HUES64 (cell line): ENCODE results near the gene TCERG1L.

ENCODE experiments used
- H3K27ac ChIP-seq: 2 replicates; pipeline ENCODE4 v1.7.0; 2013; ENCODE audit warnings: low read depth, low read length, inconsistent platforms
- H3K27me3 ChIP-seq: 2 replicates; pipeline ENCODE4 v1.6.1; 2013; ENCODE audit warnings: mild to moderate bottlenecking, low read length; ENCODE audit not compliant: insufficient read depth
- H3K36me3 ChIP-seq: 2 replicates; pipeline ENCODE4 v1.6.1; 2013; ENCODE audit warnings: mild to moderate bottlenecking, low read length; ENCODE audit not compliant: insufficient read depth
- H3K4me1 ChIP-seq: 2 replicates; pipeline ENCODE4 v1.6.1; 2013; ENCODE audit warnings: mild to moderate bottlenecking, low read length, moderate library complexity; ENCODE audit not compliant: insufficient read depth
- H3K4me3 ChIP-seq: 2 replicates; pipeline ENCODE4 v1.5.1; 2013; ENCODE audit warnings: mild to moderate bottlenecking, low read length, moderate library complexity
- H3K9ac ChIP-seq: 2 replicates; pipeline ENCODE4 v1.6.1; 2013; ENCODE audit warnings: mild to moderate bottlenecking, low read depth, low read length
- H3K9me3 ChIP-seq: 2 replicates; pipeline ENCODE4 v1.6.1; 2013; ENCODE audit warnings: low read depth, low read length; ENCODE audit not compliant: insufficient read depth
- WGBS: fragments of 150-250, 120-280 bp; methylation state at CpG from one replicate; pipeline ENCODE4 v1.1.7; 2013; ENCODE audit warnings: missing lambda C conversion rate; 5-methylcytosine and 5-hydroxymethylcytosine counted together

TCERG1L gene

DNA sequence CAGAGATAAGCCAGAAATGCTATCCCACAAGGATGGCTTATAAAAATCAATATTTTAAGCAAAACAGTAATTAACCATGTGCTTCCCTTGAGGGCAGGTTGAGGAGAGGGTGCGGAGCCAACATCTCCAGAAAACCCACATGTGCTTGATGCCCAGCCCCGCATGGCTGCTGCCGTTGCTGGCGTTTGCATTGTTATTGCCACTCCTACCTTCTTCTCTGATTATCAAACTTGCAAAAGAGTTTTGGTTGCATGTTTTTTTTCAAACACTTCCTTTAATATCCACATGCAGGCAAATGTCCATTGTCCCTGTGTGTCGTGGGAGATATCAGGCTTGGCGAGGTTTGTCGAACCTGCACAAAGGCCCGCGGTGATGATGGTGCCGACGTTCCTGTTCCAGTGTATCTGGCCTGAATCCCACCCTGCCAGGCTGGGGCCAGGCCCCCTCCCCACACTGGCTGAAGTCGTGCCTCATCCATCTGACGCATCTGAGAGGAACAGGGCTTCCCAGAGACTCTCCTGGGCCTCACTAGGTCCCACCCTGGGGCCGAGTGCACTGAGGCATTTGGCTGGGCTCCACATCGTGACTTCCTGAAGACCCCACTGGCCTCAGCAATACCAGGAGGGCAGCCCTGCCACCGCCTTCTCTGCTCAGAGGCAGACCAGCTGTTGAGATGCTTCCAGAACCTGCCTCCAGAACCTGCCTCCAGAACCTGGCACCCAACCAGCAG, 40.9 kb downstream of the TCERG1L start:
- no peaks in the 10 kb centered on the region for H3K27me3 ChIP-seq
- no peaks in the 10 kb centered on the region for H3K4me1 ChIP-seq
- no peaks in the 10 kb centered on the region for H3K36me3 ChIP-seq
- H3K9me3 ChIP-seq: no peaks in the 10 kb centered on the region
- 94% methylated on average over 16 of the region's 16 CpGs for WGBS
- H3K9ac ChIP-seq: no peak overlapping the region
- H3K4me3 ChIP-seq: no peak overlapping the region
- no peak overlapping the region for H3K27ac ChIP-seq

DNA sequence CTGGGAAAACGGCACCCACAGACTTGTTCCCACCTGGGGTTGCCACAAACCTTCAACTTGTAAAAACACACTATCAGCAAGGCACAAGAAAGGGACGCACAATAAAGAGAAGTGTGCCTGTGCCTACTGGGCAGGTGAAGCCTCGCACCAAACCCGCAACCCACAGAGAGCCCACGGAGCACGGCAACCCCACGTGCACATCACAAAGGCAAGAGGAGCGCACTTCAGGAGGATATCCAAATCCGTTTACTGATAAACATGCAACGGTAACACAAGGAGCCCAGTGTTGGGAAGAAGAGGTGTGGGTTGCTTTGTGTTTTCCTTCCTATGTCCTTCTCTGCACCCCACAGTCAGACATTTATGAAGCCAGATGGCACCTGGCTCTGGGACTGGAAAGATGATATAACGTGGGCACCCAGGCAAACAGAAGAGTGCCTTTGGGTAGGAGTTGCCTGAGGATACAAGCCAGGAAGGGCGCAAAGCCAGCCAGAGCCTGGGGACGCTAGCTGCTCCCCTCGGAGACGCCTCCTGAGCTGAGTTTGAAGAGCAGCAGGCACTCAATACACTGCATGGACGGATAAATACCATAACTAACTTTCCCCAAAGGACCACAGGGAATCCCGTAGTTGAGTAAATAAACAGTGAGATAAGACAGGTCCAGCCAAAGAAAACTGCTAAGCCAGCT, 41.6 kb downstream of the TCERG1L start:
- no peaks in the 10 kb centered on the region for H3K9me3 ChIP-seq
- H3K9ac ChIP-seq: no peak overlapping the region
- 88% methylated on average over 17 of the region's 17 CpGs for WGBS
- no peak overlapping the region for H3K27ac ChIP-seq
- H3K36me3 ChIP-seq: no peaks in the 10 kb centered on the region
- H3K4me3 ChIP-seq: no peak overlapping the region
- no peaks in the 10 kb centered on the region for H3K27me3 ChIP-seq
- no peaks in the 10 kb centered on the region for H3K4me1 ChIP-seq

DNA sequence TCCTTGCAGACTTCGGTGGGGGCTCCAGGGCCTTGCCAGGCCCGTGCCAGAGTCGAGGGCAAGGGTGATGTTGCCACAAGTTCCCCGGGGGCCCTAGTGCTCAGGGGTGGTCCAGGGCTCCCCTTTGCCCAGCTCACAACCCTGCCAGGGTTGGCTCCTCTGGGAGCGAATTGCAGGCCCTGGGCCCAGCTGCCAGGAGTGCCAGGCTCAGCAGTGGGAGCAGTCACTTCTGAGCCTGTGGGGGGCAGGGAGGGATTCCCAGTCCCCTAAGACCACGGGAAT, 43.8 kb downstream of the TCERG1L start:
- 94% methylated on average over 6 of the region's 6 CpGs for WGBS
- Histone ChIP-seq H3K36me3 (no peaks in the 10 kb centered on the region), H3K4me3 (no peak overlapping the region), H3K4me1 (no peaks in the 10 kb centered on the region), H3K27me3 (no peaks in the 10 kb centered on the region), H3K9ac (no peak overlapping the region), H3K9me3 (no peaks in the 10 kb centered on the region), H3K27ac (no peak overlapping the region)

DNA sequence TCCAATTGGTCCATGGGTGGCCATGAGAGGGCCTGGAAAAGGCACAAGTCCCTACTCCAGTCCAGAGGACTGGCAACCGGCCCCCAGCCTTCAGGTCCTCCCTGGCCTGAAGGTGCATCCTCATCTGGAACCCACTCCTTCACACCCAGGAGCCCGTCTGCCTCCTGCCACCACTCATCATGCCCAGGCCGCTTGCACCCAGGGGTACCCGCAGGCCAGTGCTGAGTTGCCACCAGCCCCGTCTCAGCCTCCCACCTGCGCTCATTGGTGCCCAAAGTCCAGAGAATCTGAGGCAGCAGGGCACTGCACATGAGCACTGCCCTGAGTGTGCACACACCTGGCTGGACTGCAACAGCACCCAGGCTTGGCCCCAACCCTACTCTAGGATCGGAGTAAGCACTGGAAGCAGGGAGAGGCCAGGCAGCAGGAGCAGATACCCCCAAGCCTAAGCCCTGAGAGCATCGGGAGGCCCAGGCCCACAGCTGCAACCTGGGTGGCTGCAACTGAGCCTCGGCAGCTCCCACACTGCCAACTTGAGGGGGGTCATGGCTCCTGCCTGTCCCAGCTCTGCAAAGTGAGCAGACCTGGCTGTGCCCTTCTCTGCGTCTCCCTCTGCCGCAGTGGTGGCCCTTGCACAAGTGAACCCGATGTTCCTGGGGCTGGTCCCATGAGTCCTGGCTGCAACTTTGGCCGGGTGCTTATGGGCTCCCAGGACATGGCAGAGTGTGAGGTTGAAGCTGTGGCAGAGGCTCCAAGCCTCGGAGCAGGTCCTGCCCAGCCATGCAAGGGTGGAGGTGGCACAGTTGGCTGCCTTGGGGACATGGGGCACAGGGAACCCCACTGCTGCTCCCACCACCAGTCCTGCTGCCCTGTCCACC, 44.3 kb downstream of the TCERG1L start:
- H3K9me3 ChIP-seq: no peaks in the 10 kb centered on the region
- no peak overlapping the region for H3K4me3 ChIP-seq
- no peak overlapping the region for H3K27ac ChIP-seq
- H3K9ac ChIP-seq: no peak overlapping the region
- no peaks in the 10 kb centered on the region for H3K27me3 ChIP-seq
- 94% methylated on average over 14 of the region's 14 CpGs for WGBS
- no peaks in the 10 kb centered on the region for H3K36me3 ChIP-seq
- H3K4me1 ChIP-seq: no peaks in the 10 kb centered on the region

DNA sequence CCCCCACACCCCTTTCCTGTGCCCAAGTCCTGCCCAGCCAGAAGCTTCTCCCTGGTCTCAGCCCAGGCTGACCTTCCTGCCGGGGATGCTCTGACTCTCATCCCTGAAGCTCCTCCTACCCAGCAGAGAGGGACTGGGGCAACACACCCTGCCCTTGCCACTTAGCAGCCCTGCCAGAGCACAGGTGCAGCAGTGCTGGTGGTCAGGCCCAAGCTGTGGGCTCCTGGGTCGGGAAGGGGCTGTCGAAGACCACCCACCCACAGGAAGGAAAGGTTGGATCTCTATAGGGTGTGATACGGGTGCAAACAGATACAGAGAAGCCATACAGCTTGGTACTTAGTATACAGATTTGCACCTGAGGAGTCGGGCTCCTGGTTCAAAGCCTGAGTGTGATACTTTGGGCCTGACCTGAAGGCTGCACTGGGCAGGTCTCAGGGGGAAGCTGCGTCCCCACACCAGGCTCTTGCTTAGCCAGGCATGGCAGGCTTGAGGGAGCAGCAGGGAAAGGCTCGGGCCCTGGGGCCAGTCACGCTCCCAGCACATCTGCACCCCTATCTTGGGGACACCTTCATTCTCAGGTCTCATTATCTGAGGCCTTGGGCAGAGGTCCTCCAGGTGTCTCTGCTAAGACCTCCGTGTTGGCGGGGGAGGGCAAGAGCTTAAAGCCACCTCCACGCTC, 47.3 kb downstream of the TCERG1L start:
- Histone ChIP-seq H3K27ac (no peak overlapping the region), H3K9ac (no peak overlapping the region), H3K9me3 (no peaks in the 10 kb centered on the region), H3K4me1 (no peaks in the 10 kb centered on the region), H3K27me3 (no peaks in the 10 kb centered on the region), H3K4me3 (no peak overlapping the region), H3K36me3 (no peaks in the 10 kb centered on the region)
- 89% methylated on average over 11 of the region's 11 CpGs for WGBS

DNA sequence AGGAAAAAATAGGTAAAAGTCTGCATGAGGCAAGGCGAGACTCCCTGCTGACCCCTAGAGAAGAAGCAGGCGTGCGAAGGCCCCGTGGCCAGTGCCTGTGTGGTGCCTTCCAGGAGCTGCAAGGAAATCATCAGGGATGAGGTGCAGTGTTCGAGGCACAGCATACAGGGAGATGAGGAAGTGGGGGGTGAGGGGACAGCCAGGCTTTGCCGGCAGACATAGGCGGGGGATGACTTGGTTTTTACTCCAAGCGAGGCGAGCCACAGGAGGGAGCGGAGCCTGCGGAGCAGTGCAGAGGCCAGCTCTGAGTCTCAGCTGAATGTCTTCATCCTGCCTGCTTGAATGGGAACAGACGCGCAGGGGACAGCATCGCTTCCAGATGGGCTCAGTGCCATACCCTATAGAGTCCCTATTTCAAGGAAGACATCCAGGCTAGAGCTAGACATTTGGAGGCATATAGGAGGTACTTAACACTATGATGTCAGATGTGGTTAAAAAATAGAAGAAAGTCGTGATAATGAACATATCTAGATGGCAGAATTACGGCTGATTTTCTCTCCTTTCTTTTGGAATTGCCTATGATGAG, 49.5 kb downstream of the TCERG1L start:
- H3K4me1 ChIP-seq: no peaks in the 10 kb centered on the region
- no peaks in the 10 kb centered on the region for H3K36me3 ChIP-seq
- H3K27me3 ChIP-seq: no peaks in the 10 kb centered on the region
- no peaks in the 10 kb centered on the region for H3K9me3 ChIP-seq
- no peak overlapping the region for H3K27ac ChIP-seq
- H3K9ac ChIP-seq: no peak overlapping the region
- H3K4me3 ChIP-seq: no peak overlapping the region
- 86% methylated on average over 16 of the region's 16 CpGs for WGBS

DNA sequence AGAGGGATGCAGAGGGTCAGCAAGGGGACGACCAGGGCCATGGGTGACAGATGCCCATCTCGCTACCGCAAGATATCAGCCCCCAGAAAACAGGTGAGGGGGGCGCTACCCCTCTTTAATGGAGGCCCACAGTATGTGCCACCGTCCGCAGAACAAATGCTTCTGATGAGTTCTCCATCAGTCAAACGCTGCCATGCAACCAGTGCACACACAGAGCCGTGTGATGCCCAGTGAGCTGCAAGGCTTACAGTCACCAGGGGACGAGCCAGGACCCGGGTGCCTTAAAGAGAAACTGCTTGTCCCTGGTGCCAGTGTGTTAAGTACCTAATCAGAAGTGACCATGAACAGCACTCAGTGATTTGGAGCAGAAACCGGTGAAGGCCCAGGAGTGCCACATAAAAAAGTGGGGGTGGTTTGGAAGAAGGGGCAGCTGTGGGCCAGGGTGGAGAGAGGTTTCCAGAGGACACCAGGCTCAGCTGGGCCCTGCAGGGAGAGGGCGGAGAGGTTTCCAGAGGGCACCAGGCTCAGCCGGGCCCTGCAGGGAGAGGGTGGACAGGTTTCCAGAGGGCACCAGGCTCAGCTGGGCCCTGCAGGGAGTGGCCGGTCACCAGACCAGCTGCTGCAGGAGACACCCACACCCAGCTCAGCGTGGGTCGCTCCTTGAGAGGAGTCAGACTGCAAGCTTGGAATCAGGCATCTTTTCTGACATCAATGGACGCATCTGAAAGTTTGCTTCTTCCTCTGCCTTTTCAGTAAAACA, 50.9 kb downstream of the TCERG1L start:
- H3K27me3 ChIP-seq: no peaks in the 10 kb centered on the region

DNA sequence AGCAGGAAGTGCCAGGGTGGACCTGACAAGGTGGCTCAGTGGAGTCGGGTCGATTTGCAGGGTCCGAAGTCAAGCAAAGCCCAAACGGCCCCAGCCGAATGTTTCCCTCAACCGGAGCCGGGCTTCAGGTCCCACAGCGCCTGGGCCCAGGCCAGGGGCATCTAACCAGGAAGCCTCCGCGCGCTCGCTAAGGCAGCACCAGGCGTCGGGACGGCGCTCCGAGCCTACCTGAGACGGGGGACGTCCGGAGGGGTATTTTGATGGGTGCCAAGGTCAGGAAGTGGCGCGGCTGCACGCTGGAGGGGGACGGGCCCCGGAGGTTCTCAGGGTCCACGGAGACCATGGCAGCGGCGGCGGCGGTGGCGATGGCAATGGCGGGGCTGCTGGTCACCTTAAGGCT, 51.5 kb downstream of the TCERG1L start:
- Histone ChIP-seq H3K36me3 (no peaks in the 10 kb centered on the region), H3K9me3 (no peaks in the 10 kb centered on the region), H3K27ac (no peak overlapping the region), H3K27me3 (no peaks in the 10 kb centered on the region), H3K9ac (no peak overlapping the region), H3K4me1 (no peaks in the 10 kb centered on the region), H3K4me3 (no peak overlapping the region)
- 97% methylated on average over 32 of the region's 32 CpGs for WGBS

More for the DNA sequence above, 50.9 kb downstream of the TCERG1L start:
- Histone ChIP-seq H3K36me3 (no peaks in the 10 kb centered on the region), H3K9me3 (no peaks in the 10 kb centered on the region), H3K4me3 (no peak overlapping the region), H3K4me1 (no peaks in the 10 kb centered on the region), H3K27ac (no peak overlapping the region), H3K9ac (no peak overlapping the region)
- 93% methylated on average over 17 of the region's 17 CpGs for WGBS

DNA sequence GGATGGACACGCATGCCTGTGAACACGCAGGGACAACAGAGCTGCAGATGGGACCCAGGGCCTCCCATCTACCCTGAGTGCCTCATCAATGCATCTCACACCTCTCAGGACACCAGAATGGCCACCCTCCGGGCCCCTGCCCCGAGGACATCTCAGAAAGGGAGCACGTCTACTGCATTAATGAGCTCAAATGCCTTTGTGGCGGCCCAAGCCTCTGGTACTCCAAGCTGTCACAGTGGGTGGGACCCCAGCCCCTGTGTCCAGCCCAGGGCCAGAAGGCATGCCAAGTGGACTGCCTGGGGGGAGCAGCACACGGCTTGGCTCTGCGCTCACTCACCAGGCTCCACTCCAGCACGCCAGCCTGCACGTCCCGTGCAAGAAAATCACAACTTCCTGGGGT, 52.0 kb downstream of the TCERG1L start:
- Histone ChIP-seq H3K36me3 (no peaks in the 10 kb centered on the region), H3K9ac (no peak overlapping the region), H3K9me3 (no peaks in the 10 kb centered on the region), H3K27me3 (no peaks in the 10 kb centered on the region), H3K27ac (no peak overlapping the region), H3K4me3 (no peak overlapping the region), H3K4me1 (no peaks in the 10 kb centered on the region)
- 87% methylated on average over 11 of the region's 11 CpGs for whole genome bisulfite sequencing

DNA sequence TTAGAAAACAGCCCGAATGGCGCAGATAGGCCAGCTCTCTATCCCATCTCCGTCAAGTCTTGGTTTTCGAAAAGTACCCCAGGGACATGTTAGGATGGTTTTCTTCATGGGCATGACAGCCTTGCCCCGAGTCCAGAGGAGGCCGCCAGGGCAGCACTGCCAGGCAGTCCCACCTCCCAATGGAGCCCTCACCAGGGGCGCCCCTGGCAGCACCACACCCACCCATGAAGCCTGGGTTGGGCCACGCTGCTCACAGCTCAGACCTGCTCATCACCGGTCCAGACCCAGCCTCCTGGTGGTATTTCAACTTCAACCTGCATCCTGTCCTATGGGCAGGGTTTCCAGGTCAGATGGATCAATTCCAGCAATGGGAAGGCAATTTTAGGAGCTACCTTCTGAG, 53.3 kb downstream of the TCERG1L start:
- Histone ChIP-seq H3K27me3 (no peaks in the 10 kb centered on the region), H3K4me3 (no peak overlapping the region), H3K9ac (no peak overlapping the region), H3K4me1 (no peaks in the 10 kb centered on the region), H3K9me3 (no peaks in the 10 kb centered on the region), H3K27ac (no peak overlapping the region), H3K36me3 (no peaks in the 10 kb centered on the region)
- WGBS: 95% methylated on average over 9 of the region's 9 CpGs
